NB4 (cell line): ENCODE data around the gene SCN8A.

Experiments used
- CTCF ChIP-seq: IDR thresholded peaks from one replicate; pipeline ENCODE4 v1.5.1; 2012; ENCODE audit warnings: low read depth, low read length
- POLR2A ChIP-seq: IDR thresholded peaks from 2 replicates; pipeline ENCODE4 v1.6.1; 2011; ENCODE audit warnings: mild to moderate bottlenecking; ENCODE audit not compliant: insufficient read length; ENCODE audit errors: extremely low read depth

GRCh38 chr12:51847643-51848325 lies 256.8 kb downstream of the SCN8A start:
- no peak for TF ChIP-seq CTCF
- no peak for TF ChIP-seq POLR2A
